Panc1 (cell line): ENCODE measurements around the gene RALGPS1. TPM values are rescaled to one million over a fixed set of nuclear protein-coding genes. Genes with fewer than 3 reads are reported as not detected.
A peak's percentile ranks its signal among the peaks of the same experiment; 100 is the strongest.

Experiments used
- ATAC-seq: fragments of 200-7000 bp; cut with Tn5 transposase; 2 replicates; pipeline ENCODE4 v1.9.1; 2020; ENCODE audit warnings: mild to moderate bottlenecking, moderate library complexity
- BruUV-seq: library from RNA; stranded (reverse); fragments of 400-500 nt; replicated peaks from 2 replicates; lab custom pipeline; 2021; lab: Mats Ljungman, UMichigan
- CTCF ChIA-PET: fragments of 300-600 bp; sonication (Branson Sonifier 250); formaldehyde crosslinking; loops from one replicate; lab custom pipeline; 2022; ENCODE audit warnings: antibody characterized with exemption; lab: Charles Lee
- POLR2A ChIA-PET: fragments of 300-600 bp; sonication (Branson Sonifier 250); formaldehyde crosslinking; loops from one replicate; lab custom pipeline; 2022; ENCODE audit warnings: antibody characterized with exemption; lab: Charles Lee
- DNase-seq: peaks from one replicate; pipeline ENCODE4 v3.0.0-alpha.2; 2010; ENCODE audit warnings: low read depth, low spot score
- H3K27ac ChIP-seq: 2 replicates; pipeline ENCODE4 v1.5.1; 2011; ENCODE audit warnings: mild to moderate bottlenecking, low read length, inconsistent platforms
- H3K27me3 ChIP-seq: fragments of 200-500 bp; sonication (Bioruptor generic); 2 replicates; pipeline ENCODE4 v1.6.0; 2014; ENCODE audit warnings: low read length, inconsistent platforms; ENCODE audit not compliant: control insufficient read depth, insufficient read depth
- H3K36me3 ChIP-seq: fragments of 200-500 bp; sonication (Bioruptor generic); 2 replicates; pipeline ENCODE4 v1.5.1; 2014; ENCODE audit warnings: inconsistent platforms, mild to moderate bottlenecking, low read length, moderate library complexity; ENCODE audit not compliant: control insufficient read depth, insufficient read depth
- H3K4me1 ChIP-seq: 2 replicates; pipeline ENCODE4 v1.5.1; 2011; ENCODE audit warnings: inconsistent platforms, mild to moderate bottlenecking, low read length, moderate library complexity; ENCODE audit not compliant: control insufficient read depth, insufficient read depth
- H3K4me3 ChIP-seq, 2 experiments: 2 replicates each; pipeline ENCODE4 v1.5.1; 2011 to 2012; ENCODE audit warnings: low read depth in 2 of 2, low read length in 2 of 2, mild to moderate bottlenecking in 2 of 2, inconsistent platforms in 1 of 2, moderate library complexity in 1 of 2
- H3K9me3 ChIP-seq: fragments of 200-500 bp; sonication (Bioruptor generic); 2 replicates; pipeline ENCODE4 v1.5.1; 2014; ENCODE audit warnings: low read depth, mild to moderate bottlenecking, inconsistent platforms, low read length, moderate library complexity; ENCODE audit not compliant: control insufficient read depth, insufficient read depth
- POLR2AphosphoS5 ChIP-seq: IDR thresholded peaks from 2 replicates; pipeline ENCODE4 v1.6.1; 2012; ENCODE audit warnings: mild to moderate bottlenecking, low read depth, low read length, moderate library complexity
- SIN3A ChIP-seq: IDR thresholded peaks from 2 replicates; pipeline ENCODE4 v1.6.1; 2012; ENCODE audit warnings: low read depth, mild to moderate bottlenecking, low read length, moderate library complexity, borderline replicate concordance; ENCODE audit not compliant: insufficient read depth
- TCF7L2 ChIP-seq: IDR thresholded peaks from 2 replicates; pipeline ENCODE4 v1.6.1; 2011; ENCODE audit warnings: mild to moderate bottlenecking, low read depth, low read length, inconsistent platforms
- in situ Hi-C: cut with HindIII; loops from 2 replicates; pipeline ENCODE4 v1.10.0; 2016; ENCODE audit warnings: low sequenced_read_pairs, low pct_unique_long_range_greater_than_20kb
- intact Hi-C: fragments of 100-400 bp; cut with micrococcal nuclease; formaldehyde crosslinking; loops from one replicate; pipeline ENCODE4 v1.10.0; 2022; ENCODE audit not compliant: unreplicated experiment
- total RNA-seq: library from RNA; stranded (reverse); gene quantifications from one replicate; pipeline ENCODE4 v1.2.1, GENCODE V29; 2021; ENCODE audit not compliant: unreplicated experiment
- TF ChIP-seq, protein P1 (sequence below), 2 experiments: IDR thresholded peaks; 2 replicates each; pipeline ENCODE4 v1.6.1; 2011 to 2012; ENCODE audit warnings: low read depth in 2 of 2, control low read depth in 1 of 2, low read length in 1 of 2, mild to moderate bottlenecking in 1 of 2, moderate library complexity in 1 of 2; ENCODE audit not compliant: insufficient read depth in 1 of 2
- TF ChIP-seq, protein P2 (sequence below): fragments of 450-650 bp; IDR thresholded peaks from 2 replicates; pipeline ENCODE4 v1.5.1; 2017; ENCODE audit warnings: mild to moderate bottlenecking

Gene RALGPS1
- total RNA-seq, 1 experiment from 2014 or later, result 7.2 TPM

DNA sequence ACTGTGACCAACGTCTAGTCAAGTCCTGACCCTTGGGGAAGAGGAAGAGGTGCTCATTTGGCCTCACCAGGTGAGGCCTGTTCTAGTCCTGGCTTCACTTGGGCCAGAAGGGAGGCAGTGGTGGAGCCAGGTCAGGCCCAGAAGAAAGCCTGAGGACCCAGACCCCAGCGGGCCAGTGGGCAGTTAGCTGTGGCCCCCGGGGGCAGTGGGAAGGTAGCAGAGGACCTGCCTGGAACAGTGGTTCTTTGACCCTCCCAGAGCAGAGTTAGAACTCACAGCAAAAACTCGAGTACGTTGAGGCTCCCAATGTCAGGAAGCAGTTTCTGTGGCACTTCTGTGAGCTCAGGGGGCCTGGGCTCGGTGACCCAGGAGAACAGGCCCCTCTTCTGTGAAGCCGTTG lies 284.0 kb downstream of the RALGPS1 start:
- no peaks in the 10 kb centered on the region for H3K27me3 ChIP-seq
- TF ChIP-seq, protein P1, sequence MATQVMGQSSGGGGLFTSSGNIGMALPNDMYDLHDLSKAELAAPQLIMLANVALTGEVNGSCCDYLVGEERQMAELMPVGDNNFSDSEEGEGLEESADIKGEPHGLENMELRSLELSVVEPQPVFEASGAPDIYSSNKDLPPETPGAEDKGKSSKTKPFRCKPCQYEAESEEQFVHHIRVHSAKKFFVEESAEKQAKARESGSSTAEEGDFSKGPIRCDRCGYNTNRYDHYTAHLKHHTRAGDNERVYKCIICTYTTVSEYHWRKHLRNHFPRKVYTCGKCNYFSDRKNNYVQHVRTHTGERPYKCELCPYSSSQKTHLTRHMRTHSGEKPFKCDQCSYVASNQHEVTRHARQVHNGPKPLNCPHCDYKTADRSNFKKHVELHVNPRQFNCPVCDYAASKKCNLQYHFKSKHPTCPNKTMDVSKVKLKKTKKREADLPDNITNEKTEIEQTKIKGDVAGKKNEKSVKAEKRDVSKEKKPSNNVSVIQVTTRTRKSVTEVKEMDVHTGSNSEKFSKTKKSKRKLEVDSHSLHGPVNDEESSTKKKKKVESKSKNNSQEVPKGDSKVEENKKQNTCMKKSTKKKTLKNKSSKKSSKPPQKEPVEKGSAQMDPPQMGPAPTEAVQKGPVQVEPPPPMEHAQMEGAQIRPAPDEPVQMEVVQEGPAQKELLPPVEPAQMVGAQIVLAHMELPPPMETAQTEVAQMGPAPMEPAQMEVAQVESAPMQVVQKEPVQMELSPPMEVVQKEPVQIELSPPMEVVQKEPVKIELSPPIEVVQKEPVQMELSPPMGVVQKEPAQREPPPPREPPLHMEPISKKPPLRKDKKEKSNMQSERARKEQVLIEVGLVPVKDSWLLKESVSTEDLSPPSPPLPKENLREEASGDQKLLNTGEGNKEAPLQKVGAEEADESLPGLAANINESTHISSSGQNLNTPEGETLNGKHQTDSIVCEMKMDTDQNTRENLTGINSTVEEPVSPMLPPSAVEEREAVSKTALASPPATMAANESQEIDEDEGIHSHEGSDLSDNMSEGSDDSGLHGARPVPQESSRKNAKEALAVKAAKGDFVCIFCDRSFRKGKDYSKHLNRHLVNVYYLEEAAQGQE (IDR thresholded peaks at IDR 0.05; ENCODE audit: insufficient read depth in 1 of 2, low read depth in 2 of 2, low read length in 1 of 2), result no peak
- TF ChIP-seq SIN3A (no peak), TCF7L2 (no peak), POLR2AphosphoS5 (no peak)
- TF ChIP-seq, protein P2, sequence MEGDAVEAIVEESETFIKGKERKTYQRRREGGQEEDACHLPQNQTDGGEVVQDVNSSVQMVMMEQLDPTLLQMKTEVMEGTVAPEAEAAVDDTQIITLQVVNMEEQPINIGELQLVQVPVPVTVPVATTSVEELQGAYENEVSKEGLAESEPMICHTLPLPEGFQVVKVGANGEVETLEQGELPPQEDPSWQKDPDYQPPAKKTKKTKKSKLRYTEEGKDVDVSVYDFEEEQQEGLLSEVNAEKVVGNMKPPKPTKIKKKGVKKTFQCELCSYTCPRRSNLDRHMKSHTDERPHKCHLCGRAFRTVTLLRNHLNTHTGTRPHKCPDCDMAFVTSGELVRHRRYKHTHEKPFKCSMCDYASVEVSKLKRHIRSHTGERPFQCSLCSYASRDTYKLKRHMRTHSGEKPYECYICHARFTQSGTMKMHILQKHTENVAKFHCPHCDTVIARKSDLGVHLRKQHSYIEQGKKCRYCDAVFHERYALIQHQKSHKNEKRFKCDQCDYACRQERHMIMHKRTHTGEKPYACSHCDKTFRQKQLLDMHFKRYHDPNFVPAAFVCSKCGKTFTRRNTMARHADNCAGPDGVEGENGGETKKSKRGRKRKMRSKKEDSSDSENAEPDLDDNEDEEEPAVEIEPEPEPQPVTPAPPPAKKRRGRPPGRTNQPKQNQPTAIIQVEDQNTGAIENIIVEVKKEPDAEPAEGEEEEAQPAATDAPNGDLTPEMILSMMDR, result no peak
- DNase-seq (no peak), ATAC-seq (no peak)
- intact Hi-C loops (loop anchor here (2.0 kb wide), 1 partner anchor 258 kb away; no protein-coding TSS in a partner anchor), in situ Hi-C loops (no loop called here)
- ChIA-PET CTCF (interaction anchor here (1.3 kb wide), 2 partner anchors 233 to 257 kb away, joined by 6 read pairs; no protein-coding TSS in a partner anchor), POLR2A (no interaction called here)
- no peak overlapping the region for H3K4me3 ChIP-seq
- H3K36me3 ChIP-seq, result no peaks in the 10 kb centered on the region
- no TSS peak for BruUV-seq
- H3K27ac ChIP-seq, result no peak overlapping the region
- no peaks in the 10 kb centered on the region for H3K9me3 ChIP-seq
- 0 out of 2 replicates have a peak, but pooled peaks cover 2% of the 10 kb centered on the region for H3K4me1 ChIP-seq

DNA sequence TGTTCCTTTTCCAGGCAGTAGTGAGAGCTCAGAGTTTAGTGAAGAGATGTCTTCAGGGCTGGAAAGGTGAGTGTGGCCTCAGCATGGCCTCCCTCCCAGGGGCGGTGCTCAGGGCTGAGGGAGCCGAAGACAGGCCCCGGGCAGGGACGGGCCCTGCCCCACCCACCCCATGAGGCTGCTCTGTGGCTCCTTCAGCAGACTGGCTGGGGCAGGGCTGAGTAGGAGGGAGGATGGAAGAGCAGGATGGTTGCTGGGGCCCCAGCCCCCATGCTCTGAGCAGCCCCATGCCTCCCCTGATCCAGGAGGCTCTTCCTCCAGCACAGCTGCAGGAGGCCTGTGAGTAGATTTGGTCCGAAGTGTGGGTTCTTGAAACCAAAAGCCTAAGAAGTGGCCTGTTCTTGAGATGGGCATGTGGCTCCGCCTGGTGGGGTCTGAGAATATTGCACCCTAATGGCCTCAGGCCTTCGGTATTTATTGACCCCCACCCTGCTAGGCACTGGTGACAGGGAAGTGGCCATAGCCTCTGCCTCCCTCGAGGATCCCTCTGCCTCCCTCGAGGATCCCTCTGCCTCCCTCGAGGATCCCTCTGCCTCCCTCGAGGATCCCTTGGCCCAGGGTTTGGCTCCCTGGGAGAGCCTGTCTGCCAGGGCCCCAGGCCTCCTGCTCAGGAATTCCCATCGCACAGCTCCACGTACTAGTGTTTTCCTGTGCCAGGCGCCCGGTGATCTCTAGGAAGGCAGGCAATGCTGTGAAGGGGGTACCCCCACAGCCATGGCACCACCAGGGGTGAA lies 284.6 kb downstream of the RALGPS1 start:
- 0 out of 2 replicates have a peak, but pooled peaks cover 2% of the 10 kb centered on the region for H3K4me1 ChIP-seq
- intact Hi-C loops, result loop anchor here (1.0 to 2.0 kb wide), 2 partner anchors 234 to 258 kb away; no protein-coding TSS in a partner anchor
- in situ Hi-C loops, result no loop called here
- BruUV-seq, result no TSS peak
- ChIA-PET CTCF (interaction anchor here (0.7 to 1.3 kb wide), 3 partner anchors 150 to 258 kb away, joined by 6 read pairs; no protein-coding TSS in a partner anchor), POLR2A (no interaction called here)
- TF ChIP-seq POLR2AphosphoS5, result no peak
- TF ChIP-seq, protein P2, result peak; percentile 87
- TF ChIP-seq TCF7L2, result no peak
- H3K27ac ChIP-seq, result no peak overlapping the region
- H3K36me3 ChIP-seq, result no peaks in the 10 kb centered on the region
- peak; percentile 68 for ATAC-seq
- no peak overlapping the region for H3K4me3 ChIP-seq
- H3K9me3 ChIP-seq, result no peaks in the 10 kb centered on the region
- H3K27me3 ChIP-seq, result no peaks in the 10 kb centered on the region
- DNase-seq, result peak; percentile 58
